D721Med (cell line): ENCODE results near the gene RASSF3.

Experiments used
- DNase-seq: peaks from one replicate; pipeline ENCODE4 v3.0.0; 2011; ENCODE audit warnings: low spot score; ENCODE audit not compliant: insufficient read length
- FAIRE-seq: peaks from 2 replicates; lab custom pipeline; 2011; peaks lifted over from hg19 to GRCh38; lab: Jason Lieb, UNC
- TF ChIP-seq, protein P1 (sequence below): IDR thresholded peaks from 2 replicates; pipeline ENCODE4 v1.5.1; 2012; ENCODE audit warnings: mild to moderate bottlenecking, control low read depth; ENCODE audit not compliant: insufficient read depth; ENCODE audit errors: missing control alignments

The RASSF3 gene

DNA sequence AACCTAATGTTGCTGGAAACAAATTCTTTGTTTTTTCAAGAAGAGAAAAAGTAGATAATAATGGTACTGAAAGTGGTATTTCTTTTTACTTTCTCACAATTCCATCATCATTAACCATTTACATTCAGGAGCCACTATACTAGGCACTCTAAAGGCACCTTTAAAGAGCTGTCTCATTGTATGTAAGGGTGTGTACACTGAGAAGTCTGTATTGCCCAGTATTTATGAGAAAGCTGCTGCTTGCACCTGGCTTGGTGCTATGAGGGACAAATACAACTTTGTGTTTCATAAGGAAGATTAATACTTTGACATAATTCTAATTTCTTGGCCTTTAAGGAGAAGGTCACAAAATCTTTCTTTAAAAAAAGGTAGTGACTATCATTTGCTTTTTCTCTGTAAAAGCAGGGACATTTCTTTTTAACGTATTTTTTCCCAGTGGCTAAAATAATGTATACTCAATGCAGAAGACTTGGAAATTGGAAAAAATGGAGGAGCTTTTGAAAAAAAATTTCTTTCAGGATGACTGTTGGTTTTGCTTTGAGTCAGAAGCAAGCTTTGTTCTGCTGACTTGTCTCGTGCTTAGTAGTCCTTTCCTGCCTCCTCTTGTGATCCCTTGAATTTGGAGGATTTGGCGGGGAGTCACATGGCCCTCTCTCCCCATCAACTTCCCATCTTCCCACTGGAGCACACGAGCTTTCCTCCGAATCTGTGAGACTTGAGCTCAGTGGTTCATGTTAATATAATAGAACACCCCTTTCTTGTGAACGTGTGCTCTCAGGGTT lies 50.1 kb downstream of the RASSF3 start:
- FAIRE-seq = no peak
- DNase-seq = no peak
- TF ChIP-seq, protein P1, sequence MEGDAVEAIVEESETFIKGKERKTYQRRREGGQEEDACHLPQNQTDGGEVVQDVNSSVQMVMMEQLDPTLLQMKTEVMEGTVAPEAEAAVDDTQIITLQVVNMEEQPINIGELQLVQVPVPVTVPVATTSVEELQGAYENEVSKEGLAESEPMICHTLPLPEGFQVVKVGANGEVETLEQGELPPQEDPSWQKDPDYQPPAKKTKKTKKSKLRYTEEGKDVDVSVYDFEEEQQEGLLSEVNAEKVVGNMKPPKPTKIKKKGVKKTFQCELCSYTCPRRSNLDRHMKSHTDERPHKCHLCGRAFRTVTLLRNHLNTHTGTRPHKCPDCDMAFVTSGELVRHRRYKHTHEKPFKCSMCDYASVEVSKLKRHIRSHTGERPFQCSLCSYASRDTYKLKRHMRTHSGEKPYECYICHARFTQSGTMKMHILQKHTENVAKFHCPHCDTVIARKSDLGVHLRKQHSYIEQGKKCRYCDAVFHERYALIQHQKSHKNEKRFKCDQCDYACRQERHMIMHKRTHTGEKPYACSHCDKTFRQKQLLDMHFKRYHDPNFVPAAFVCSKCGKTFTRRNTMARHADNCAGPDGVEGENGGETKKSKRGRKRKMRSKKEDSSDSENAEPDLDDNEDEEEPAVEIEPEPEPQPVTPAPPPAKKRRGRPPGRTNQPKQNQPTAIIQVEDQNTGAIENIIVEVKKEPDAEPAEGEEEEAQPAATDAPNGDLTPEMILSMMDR = no peak

DNA sequence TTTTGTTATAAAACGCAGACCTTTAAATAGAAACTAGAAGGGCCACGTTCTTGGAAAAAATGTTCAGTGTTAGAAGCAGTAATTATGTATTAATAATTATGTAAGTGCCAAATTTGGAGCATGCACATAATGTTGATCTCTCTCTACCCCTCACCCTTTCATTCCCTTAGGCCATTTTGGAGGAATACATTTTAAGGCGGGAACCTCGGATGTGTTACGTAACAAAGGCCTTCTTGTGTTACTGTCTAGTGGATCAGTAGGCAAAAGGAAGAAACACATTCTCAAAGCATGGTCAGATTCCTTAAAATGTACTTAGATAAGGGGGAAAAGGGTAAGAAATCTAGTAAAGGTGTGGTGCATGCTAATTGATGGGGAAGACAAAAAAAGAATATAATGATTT lies 52.7 kb downstream of the RASSF3 start:
- TF ChIP-seq, protein P1 = no peak
- FAIRE-seq (no peak), DNase-seq (no peak)

DNA sequence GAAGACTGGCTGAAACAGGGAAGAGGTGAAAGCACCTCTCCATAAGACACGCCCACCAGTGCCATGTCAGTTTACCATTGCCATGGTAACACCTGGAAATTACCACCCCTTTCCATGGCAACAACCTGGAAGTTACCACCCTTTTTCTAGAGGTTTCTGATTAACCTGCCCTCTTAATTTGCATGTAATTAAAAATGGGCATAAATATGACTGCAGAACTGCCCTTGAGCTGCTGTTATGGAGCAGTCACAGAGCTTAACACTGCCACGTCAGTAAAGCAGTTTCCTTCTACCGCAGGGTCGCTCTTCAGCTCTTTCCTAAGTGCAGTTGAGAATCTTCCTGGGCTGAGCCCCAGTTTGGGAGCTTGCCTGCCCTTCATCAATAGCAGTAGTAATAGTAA lies 55.2 kb downstream of the RASSF3 start:
- TF ChIP-seq, protein P1 = no peak
- no peak for FAIRE-seq
- no peak for DNase-seq

DNA sequence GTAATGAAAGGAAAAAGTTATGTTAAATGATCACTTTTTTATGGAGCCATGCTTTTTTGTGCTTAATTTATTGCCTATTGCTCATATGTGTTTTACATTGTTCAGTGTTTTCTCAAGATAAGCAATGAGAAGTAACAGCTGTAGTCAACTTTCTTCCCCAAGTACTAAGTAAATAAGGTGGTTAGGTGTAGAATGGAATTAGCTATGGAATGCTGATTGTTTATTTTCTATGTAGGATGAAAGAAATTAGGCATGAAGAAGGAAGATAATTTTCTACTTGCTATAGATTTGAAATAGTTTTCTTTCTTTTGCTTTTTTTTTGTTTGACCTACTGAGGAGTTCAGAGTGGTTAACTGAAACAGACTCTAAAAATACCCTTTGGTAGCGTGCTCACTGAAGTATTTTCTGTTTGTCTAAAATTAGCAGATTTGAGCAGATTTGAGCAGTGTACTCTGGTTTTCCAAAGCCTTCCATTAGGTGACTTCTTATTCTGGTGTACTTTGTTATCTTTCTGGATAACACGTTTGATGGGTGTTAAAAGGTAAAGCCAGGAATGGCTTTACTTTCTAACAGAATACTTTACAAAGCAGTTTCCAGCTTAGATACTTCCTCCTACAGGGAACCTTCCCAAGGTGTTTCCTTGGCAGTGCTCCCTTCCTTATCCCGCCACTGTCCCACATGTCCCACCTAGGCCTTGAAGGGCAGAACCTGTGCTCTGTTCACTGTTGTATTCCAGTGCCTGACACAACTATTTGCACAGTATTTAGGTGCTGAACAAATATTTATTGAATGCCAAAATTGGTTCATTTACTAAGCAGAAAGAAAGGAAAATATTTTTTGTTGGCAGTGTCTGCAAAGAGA lies 56.0 kb downstream of the RASSF3 start:
- TF ChIP-seq, protein P1 = no peak
- FAIRE-seq = no peak
- no peak for DNase-seq

DNA sequence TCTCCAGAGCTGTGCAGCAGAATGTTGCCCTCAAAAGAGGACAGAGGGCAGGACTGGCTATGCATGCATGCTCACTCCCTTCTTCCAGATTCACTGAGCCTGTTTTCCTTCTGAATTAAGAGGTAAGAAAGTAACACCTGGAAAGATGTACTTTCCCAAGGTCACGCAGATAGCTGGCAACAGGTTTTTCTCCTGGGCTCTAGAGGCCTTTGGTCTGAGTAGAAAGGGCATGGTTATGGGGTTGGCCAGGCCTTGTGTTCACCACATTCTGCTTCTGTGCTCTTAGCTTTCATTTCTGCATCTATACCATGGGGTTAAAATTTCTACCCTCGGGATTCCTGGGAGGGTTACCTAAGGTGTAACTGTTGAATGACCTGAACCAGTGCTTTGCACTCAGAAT lies 57.5 kb downstream of the RASSF3 start:
- DNase-seq (no peak), FAIRE-seq (no peak)
- TF ChIP-seq, protein P1 = no peak

DNA sequence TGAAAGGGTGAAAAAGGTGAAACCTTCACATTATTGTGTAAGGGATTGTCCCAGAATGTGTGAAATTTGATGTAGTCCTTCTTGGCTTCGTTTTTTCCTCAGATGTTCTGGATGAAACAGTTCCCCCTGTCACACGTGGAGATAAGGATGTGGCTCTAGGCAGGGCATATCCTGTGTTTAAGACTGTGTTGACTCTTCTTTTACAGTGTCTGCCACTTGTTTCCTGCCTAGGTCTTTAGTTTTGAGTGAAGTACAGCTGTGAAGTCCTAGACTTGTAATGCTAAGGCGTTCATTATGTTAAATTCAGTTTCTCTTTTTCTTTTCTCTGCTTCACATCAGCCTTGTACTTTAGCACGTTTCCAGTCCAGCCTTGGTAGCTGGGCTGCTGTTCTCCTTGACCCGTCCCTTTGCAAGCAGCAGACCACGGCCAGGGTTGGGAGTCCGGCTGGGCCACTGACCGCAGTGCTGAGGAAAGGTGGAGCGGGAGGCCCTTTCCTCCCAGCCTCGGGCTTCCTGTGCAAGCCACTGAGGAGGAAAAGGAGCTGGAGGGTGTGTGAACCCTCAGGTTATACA lies 59.1 kb downstream of the RASSF3 start:
- FAIRE-seq (no peak), DNase-seq (no peak)
- TF ChIP-seq, protein P1 = no peak

DNA sequence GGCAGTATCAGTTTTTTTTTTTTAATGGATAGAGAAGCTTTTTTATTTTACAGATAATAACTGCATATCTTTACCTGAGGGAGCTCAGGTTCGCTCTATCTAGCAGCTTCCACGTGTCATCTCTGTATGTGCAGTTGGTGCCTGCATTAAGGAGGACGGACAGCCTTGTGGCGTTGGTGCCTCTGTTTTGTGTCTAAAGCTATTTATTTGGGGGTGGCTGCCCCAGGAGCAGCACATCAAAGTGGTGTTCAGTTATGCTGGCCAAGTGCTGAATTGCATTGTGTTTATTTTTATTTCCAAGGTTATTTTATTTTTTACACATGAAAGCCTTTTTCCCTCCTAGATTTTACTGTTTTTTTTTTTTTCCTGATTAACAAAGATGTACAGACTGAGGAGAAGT lies 59.7 kb downstream of the RASSF3 start:
- DNase-seq = no peak
- no peak for FAIRE-seq
- TF ChIP-seq, protein P1 = no peak
